HG03342 (cell line): ENCODE data around the gene RAP2A.
A peak's percentile ranks its signal among the peaks of the same experiment; 100 is the strongest.

Experiments
- ATAC-seq: cut with Tn5 transposase; IDR thresholded peaks from one replicate; pipeline ENCODE4 v1.9.1; 2021; ENCODE audit warnings: mild to moderate bottlenecking, moderate library complexity; ENCODE audit not compliant: unreplicated experiment

The RAP2A gene

GRCh38 chr13:97422118-97423054 is 11.6 kb upstream of the RAP2A start:
- ATAC-seq, result no peak

GRCh38 chr13:97423300-97424045 is 10.5 kb upstream of the RAP2A start:
- no peak for ATAC-seq

GRCh38 chr13:97425590-97425989 is 8.4 kb upstream of the RAP2A start:
- no peak for ATAC-seq

GRCh38 chr13:97426695-97427094 is 7.3 kb upstream of the RAP2A start:
- ATAC-seq, result no peak

GRCh38 chr13:97429681-97430081 is 4.3 kb upstream of the RAP2A start:
- ATAC-seq, result no peak

GRCh38 chr13:97430296-97430695 is 3.7 kb upstream of the RAP2A start:
- no peak for ATAC-seq

GRCh38 chr13:97431171-97431764 is 2.7 kb upstream of the RAP2A start:
- ATAC-seq, result no peak

- no peak for ATAC-seq
These were observed 1.6 kb upstream of the RAP2A start for GRCh38 chr13:97432232-97432916.

GRCh38 chr13:97432917-97433726 is 847 bp upstream of the RAP2A start:
- peak; percentile 78 for ATAC-seq

GRCh38 chr13:97434397-97435201 is 630 bp downstream of the RAP2A start:
- peak; percentile 1 for ATAC-seq

- no peak for ATAC-seq
These were observed 1.4 kb downstream of the RAP2A start for GRCh38 chr13:97435323-97435722.

GRCh38 chr13:97435794-97436193 is 1.8 kb downstream of the RAP2A start:
- no peak for ATAC-seq

- no peak for ATAC-seq
These were observed 2.9 kb downstream of the RAP2A start for GRCh38 chr13:97436845-97437244.

- ATAC-seq, result no peak
These were observed 3.8 kb downstream of the RAP2A start for GRCh38 chr13:97437729-97438128.

GRCh38 chr13:97438856-97439595 is 5.1 kb downstream of the RAP2A start:
- ATAC-seq, result no peak

GRCh38 chr13:97440598-97441170 is 6.7 kb downstream of the RAP2A start:
- no peak for ATAC-seq

GRCh38 chr13:97441368-97441767 is 7.4 kb downstream of the RAP2A start:
- ATAC-seq, result peak; percentile 59

GRCh38 chr13:97445522-97446187 is 11.7 kb downstream of the RAP2A start:
- ATAC-seq, result no peak
